Esophagus muscularis mucosa (tissue), 4 donors: ENCODE data around the gene VARS1.

Experiments used
- EP300 ChIP-seq: sonication (generic); formaldehyde crosslinking; IDR thresholded peaks from one replicate; pipeline ENCODE4 v1.6.1; 2017; ENCODE audit warnings: antibody characterized with exemption
- POLR2A ChIP-seq: fragments of 450-650 bp; IDR thresholded peaks from one replicate; pipeline ENCODE4 v1.6.1; 2017; ENCODE audit warnings: antibody characterized with exemption, moderate library complexity, mild to moderate bottlenecking, low read depth
- POLR2AphosphoS5 ChIP-seq, 2 donors: sonication (generic); formaldehyde crosslinking; IDR thresholded peaks; one replicate each; pipeline ENCODE4 v1.6.1; 2017; ENCODE audit warnings: antibody characterized with exemption in 2 of 2
- TF ChIP-seq, protein P1 (sequence below), 3 experiments: fragments of 200-600 bp in 2 of 3; fragments of 450-650 bp in 1 of 3; sonication (generic) in 2 of 3; IDR thresholded peaks; one replicate each; pipeline ENCODE4 v1.5.1; 2017 to 2019; ENCODE audit warnings: antibody characterized with exemption in 3 of 3, mild to moderate bottlenecking in 2 of 3, moderate library complexity in 1 of 3

- TF ChIP-seq, protein P1, sequence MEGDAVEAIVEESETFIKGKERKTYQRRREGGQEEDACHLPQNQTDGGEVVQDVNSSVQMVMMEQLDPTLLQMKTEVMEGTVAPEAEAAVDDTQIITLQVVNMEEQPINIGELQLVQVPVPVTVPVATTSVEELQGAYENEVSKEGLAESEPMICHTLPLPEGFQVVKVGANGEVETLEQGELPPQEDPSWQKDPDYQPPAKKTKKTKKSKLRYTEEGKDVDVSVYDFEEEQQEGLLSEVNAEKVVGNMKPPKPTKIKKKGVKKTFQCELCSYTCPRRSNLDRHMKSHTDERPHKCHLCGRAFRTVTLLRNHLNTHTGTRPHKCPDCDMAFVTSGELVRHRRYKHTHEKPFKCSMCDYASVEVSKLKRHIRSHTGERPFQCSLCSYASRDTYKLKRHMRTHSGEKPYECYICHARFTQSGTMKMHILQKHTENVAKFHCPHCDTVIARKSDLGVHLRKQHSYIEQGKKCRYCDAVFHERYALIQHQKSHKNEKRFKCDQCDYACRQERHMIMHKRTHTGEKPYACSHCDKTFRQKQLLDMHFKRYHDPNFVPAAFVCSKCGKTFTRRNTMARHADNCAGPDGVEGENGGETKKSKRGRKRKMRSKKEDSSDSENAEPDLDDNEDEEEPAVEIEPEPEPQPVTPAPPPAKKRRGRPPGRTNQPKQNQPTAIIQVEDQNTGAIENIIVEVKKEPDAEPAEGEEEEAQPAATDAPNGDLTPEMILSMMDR (IDR thresholded peaks at IDR 0.05), result no peak
- TF ChIP-seq POLR2AphosphoS5 (IDR thresholded peaks at IDR 0.05), result no peak
- no peak for TF ChIP-seq POLR2A
- TF ChIP-seq EP300, result no peak
These were observed 42.7 kb downstream of the VARS1 start for GRCh38 chr6:31752739-31753319.
